Left renal cortex interstitium (tissue), 4 donors: Measurements from ENCODE around the gene OPRD1. TPM values are rescaled to one million over a fixed set of nuclear protein-coding genes. Genes with fewer than 3 reads are reported as not detected.
"Not testable (repeated sequence)": the region's sequence is repeated elsewhere in the genome, so short reads cannot be mapped to it uniquely, and the experiment has no call there.

Experiments used
- DNase-seq, 4 donors: peaks; one replicate each; pipeline ENCODE4 v3.0.0-alpha.2; 2013; ENCODE audit warnings: low read depth in 4 of 4, low spot score in 2 of 4, missing footprints in 1 of 4
- polyA plus RNA-seq, 4 donors: library from polyadenylated mRNA; unstranded; fragments of 120-200 nt; gene quantifications; one replicate each; pipeline ENCODE4 v1.2.1, GENCODE V29; 2013; ENCODE audit not compliant: insufficient read length in 4 of 4

OPRD1 gene
- polyA plus RNA-seq, 4 donors, result 0.25 to 0.62 (median 0.37) TPM

GRCh38 chr1:28840928-28841544 lies 29.1 kb downstream of the OPRD1 start:
- no peak for DNase-seq

DNA sequence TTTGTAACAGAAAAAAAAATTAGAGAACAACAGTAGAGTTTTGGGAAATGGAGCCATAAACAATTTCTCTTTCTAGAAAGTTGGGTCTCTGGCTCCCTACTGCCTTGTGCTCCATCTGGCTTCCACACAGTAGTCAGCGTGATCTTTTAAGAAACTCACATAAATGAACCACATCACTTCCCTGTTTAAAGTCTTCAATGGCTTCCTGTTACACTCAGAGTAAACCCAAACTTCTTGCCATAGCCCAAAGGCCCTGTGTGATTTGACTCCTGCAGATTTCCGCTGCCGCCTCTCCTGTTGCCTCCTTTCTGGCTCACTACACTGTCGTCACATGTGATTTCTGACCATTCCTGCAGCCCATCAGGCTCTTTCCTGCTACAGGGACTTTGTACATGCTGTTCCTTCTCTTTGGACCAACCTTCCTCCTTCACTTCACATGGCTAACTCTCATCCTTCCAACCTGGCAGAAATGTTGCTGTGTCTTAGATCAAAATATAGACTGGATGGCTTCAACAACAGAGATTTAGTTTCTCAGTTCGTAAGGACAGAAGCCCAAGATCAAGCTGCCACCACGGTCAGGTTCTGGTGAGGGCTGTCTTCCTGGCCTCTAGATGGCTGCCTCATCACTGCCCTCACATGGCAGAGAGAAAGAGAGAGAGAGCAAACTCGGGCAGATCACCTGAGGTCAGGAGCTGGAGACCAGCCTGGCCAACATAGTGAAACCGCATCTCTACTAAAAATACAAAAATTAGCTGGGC lies 34.0 kb downstream of the OPRD1 start:
- no peak for DNase-seq

GRCh38 chr1:28847207-28847606 lies 35.2 kb downstream of the OPRD1 start:
- not testable (repeated sequence) for DNase-seq

GRCh38 chr1:28848416-28848815 lies 36.4 kb downstream of the OPRD1 start:
- DNase-seq, result no peak

DNA sequence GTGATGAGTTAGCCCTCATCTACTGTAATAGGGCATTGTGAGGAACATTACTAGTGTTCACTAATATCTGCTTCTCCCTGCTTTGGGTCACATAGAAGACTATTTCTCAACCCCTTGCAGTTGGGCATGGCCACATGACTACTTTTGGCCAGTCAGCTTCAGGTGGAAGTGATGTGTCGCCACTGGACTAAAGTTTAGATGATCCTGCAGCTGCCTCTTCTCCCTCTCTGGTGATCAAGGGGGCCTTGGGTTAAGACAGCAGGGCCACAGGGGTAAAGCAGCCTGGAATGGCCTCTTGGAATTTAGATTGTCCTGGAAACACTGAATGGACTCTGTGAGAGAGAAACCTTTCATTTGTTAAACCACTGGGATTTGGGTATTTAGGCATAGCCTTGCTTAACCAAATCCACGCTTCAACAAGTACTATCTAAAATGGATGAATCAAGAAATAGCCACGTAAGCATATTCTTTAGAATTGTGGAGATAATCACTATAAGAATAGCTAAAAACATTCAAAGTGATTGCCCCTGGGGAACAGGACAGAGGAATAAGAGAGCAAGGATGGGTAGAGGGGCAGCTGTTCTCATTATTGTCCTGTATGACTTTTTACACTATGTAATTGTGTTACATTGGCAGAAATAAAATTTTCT lies 41.2 kb downstream of the OPRD1 start:
- DNase-seq, result no peak

DNA sequence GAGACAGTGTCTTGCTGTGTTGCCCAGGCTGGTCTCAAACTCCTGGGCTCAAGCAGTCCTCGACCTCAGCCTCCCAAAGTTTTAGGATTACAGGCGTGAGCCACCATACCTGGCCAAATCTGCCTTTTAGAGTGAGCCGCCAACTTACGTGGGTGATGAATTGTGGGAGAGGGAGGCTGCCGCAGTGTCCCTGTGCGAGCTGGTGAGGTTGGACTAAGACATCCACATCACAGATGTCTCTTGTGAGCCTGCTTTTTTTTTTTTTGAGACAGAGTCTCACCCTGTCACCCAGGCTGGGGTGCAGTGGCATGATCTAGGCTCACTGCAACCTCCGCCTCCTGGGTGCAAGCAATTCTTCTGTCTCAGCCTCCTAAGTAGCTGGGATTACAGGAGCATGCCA lies 42.4 kb downstream of the OPRD1 start:
- DNase-seq, result not testable (repeated sequence)

GRCh38 chr1:28855046-28855445 lies 43.1 kb downstream of the OPRD1 start:
- no peak for DNase-seq

DNA sequence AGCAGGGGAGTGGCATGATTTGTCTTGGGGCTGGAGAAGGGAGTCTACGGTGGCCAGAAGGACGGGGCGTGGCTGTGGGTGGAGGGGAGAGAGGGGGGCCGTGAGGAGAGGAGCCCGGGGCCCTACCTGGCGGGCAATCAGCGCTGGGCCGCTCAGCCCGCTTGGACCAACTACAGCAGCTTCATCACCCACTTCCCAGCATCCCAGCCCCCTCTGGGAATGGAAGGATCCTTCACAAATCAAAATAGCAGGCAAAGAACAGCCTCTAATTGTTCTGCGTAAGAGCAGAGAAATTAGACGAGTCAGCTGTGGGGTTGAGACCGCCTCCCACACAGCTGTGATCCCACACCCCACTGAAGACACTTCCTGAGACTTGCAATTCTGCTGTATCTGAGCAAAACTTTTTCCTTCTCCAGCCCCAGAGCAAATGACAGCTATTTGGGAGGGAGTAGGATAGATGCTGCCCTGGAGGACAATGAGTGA lies 43.5 kb downstream of the OPRD1 start:
- no peak for DNase-seq

DNA sequence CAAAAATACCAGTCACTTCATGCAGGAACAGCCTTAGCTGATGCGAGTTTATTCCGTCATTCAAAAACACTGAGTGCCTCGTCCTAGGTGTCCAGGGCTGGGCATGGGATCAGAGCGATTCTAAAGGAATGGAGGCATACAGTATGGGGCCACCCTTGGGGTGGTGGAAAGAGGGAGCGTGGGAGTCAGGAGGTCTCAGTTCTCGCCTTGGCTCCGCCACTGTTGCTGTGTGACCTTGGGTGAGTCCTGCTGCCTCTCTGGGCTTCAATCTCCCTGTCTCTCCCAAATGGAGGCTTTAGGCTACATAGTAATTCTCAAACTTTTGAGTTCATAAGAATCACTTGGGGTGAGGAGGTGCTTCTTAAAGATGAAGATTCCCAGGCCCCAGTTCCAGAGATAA lies 44.0 kb downstream of the OPRD1 start:
- no peak for DNase-seq

DNA sequence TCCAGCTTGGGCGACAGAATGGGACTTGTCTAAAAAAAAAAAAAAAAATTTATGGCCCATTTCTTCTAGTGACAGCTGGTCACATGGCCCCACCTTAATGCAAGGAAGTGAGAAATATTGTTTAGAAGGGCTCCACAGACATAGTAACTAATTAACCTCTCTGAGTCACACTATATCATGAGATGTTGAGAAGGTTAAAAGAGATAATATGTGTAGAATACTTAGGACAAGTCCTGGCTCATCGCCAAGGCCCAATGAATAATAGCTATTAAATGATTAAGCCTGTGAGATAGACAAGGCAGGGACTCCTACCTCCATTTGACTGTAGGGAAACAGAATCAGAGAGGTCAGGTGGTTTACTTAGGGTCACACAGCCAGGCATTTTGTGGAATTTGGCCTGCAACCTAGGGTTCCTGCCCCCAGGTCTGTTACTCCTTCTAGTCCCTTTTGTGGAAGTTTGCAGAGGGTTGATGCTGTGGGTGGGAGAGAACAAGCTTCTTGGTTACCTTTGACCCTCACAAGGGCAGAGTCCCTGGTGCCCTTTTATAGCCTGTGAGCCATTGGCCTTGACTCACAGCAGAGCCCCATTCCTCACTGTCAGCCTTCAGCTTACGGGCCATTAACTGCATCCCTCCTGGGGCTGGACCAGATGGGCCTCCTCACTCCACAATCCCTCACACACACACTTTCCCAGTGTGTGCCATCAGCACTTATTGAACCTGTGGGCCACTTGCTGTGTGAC lies 48.5 kb downstream of the OPRD1 start:
- DNase-seq, result no peak

GRCh38 chr1:28862571-28863403 lies 50.8 kb downstream of the OPRD1 start:
- DNase-seq, result no peak

DNA sequence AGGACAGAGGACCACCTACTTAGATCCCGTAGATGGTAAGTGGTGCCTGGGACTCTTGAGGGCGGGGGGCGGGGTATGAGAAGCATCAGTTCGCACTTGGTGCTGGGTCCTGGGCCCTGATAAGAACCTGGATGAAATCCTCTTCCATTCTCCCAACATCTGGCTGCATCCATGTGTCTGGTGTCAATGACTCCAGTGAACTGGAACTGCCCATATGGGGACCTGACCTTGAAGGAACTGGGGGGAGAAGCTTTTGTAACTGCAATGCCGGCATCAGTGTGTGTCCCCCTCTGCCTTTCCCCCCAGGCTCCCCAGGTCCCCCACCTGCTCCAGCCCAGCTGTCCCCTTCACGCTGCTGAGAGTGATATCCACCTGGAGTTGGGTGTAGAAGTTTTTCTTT lies 52.7 kb downstream of the OPRD1 start:
- DNase-seq, result no peak

DNA sequence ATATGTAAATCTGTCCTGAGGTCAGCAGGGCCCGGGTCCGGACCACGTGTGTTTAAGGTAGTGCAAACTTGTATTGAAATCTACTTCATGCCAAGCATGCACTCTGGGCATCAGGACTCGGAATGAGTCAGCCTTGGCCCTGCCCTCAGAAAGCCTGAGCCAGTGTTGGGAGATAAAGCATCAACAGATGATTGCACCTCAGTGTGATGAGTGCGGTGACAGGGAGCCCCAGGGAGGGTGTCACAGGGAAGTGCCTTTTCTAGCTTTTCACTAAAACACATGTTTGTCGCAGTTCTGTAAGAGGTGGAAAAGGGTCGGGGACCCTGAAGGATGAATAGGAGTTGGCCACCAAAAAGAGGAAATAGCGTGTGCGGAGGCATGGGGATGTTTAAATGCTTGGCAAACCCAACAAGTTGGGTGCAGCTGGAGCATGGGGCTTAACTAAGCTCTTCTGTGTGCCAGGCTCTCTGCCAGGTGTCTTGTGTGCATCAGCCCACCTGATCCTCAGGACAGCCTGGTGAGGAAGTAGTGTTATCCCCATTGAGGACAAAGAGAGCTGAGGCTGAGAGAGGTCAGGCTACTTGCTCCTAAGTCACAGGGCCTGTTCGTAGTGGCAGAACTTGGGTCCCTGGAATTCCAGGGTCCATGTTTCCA lies 54.2 kb downstream of the OPRD1 start:
- no peak for DNase-seq

- DNase-seq, result no peak
Observed at GRCh38 chr1:28867850-28868249, 55.9 kb downstream of the OPRD1 start.

DNA sequence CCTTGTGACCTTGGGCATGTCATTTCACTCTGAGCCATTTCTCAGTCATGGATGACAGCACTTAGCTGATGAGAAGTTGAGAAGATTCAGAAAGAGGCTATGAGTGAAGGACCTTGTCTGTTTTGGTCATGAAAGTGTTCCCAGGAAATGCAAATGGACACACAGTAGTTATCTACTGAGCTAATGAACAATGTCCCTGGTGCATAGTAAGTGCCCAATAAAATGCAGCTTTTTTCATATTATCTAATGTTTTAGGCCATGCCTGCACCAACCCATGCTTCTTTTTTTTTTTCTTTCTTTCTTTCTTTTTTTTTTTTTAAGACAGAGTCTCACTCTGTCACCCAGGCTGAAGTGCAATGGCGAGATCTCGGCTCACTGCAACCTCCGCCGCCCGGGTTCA lies 58.0 kb downstream of the OPRD1 start:
- no peak for DNase-seq

DNA sequence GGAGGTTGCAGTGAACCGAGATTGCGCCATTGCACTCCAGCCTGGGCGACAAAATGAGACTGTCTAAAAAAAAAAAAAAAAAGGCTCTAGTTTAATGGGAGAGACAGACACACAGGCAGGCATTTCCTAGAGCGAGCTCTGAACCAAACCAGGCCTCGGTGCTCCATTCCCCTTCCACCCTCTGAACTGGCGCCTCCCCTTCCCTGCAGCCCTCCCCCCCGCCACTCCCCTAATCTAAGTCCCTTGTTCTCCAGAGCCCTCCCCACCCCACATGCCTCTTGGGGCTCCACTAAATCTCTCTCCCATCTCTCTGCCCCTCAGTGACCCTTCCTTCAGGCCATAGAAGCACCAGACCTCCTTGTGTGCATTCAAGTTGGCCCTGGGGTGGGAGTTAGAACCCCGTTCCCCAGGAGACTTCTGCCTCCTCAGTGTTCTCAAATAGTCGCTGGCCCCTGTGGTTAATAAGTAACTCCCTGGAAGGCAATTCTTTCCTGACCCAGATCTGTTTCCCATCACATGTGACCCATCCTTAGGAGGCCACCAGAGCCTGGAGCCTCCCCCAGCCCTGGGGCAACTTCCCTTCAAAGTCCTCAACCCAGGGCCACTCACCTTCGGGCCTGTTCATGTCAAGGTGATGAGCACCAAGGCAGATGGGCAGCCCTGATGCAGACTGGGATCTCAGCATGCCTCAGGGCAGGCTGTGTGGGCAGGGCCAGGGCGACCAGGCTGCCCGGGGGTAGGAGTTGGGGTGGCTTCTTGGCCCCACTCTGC lies 59.8 kb downstream of the OPRD1 start:
- DNase-seq, result no peak

GRCh38 chr1:28875134-28875533 lies 63.2 kb downstream of the OPRD1 start:
- DNase-seq, result not testable (repeated sequence)

DNA sequence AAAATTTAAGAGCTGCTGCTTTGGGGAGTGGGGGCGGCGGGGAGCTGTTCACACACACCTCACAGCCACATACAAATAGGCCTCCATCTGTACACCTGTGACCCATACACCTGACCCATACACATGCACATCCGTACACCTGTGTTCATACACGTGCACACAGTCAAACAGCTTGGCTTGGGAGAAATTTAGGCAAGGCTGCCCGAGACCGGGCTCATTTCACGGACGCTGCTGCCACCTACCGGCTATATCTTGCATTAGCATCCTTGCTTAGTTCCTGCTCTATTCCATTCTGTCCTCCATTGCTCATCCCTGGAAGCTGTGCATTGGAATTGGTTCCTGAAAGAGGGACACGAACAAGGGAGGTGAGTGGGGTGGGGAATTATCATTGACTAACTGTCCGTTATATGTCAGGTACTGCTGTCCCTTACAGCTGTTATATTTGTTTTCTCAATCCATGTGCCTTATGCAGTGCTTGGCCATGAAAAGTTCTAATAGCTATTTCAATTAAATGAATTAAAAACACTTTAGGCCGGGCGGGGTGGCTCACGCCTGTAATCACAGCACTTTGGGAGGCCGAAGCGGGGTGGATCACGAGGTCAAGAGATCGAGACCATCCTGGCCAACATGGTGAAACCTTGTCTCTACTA lies 65.3 kb downstream of the OPRD1 start:
- DNase-seq, result peak in 1 of 4 donors; percentile 64
